Peyer's patch (tissue), 4 donors: ENCODE data around the gene PHRF1. TPM values are rescaled to one million over a fixed set of nuclear protein-coding genes. Genes with fewer than 3 reads are reported as not detected.

Experiments used
- DNase-seq, 3 donors: peaks; one replicate each; pipeline ENCODE4 v3.0.0-alpha.2; 2017 to 2019
- H3K27ac ChIP-seq, 4 donors: fragments of 200-600 bp; sonication (generic); one replicate each; pipeline ENCODE4 v1.5.1; 2016 to 2019
- H3K27me3 ChIP-seq, 2 donors: fragments of 200-600 bp; sonication (generic); one replicate each; pipeline ENCODE4 v1.5.1; 2019
- H3K36me3 ChIP-seq, 3 donors: fragments of 200-600 bp; sonication (generic); one replicate each; pipeline ENCODE4 v1.5.1; 2016 to 2019
- H3K4me1 ChIP-seq, 4 donors: fragments of 200-600 bp; sonication (generic); one replicate each; pipeline ENCODE4 v1.5.1; 2016 to 2019
- H3K4me3 ChIP-seq, 4 donors: fragments of 200-600 bp; sonication (generic); 1 replicate in 3 of 4; 2 replicates in 1 of 4; pipeline ENCODE4 v1.5.1; 2016 to 2019; ENCODE audit warnings: mild to moderate bottlenecking in 1 of 4
- H3K9me3 ChIP-seq, 4 donors: fragments of 200-600 bp; sonication (generic); one replicate each; pipeline ENCODE4 v1.5.1; 2016 to 2019; ENCODE audit warnings: mild to moderate bottlenecking in 1 of 4
- CTCF ChIP-seq, 6 experiments: fragments of 450-650 bp in 4 of 6; fragments of 200-600 bp in 2 of 6; sonication (generic) in 1 of 6; IDR thresholded peaks; one replicate each; pipeline ENCODE4 v1.5.1; 2017 to 2019; ENCODE audit warnings: antibody characterized with exemption in 6 of 6, mild to moderate bottlenecking in 3 of 6, moderate library complexity in 1 of 6
- POLR2A ChIP-seq, 2 donors: fragments of 450-650 bp; IDR thresholded peaks; one replicate each; pipeline ENCODE4 v1.5.1; 2017; ENCODE audit warnings: antibody characterized with exemption in 2 of 2, mild to moderate bottlenecking in 2 of 2, moderate library complexity in 2 of 2
- total RNA-seq, 4 donors: library from RNA; depleted of rRNA; stranded (reverse); fragments of >200 nt; gene quantifications; one replicate each; pipeline ENCODE4 v1.1.0, GENCODE V29; 2016

PHRF1 gene
- total RNA-seq, 4 donors from 2014 or later, result 48.4 to 88.0 (median 57.8) TPM

- Histone ChIP-seq H3K9me3 (no peaks in the 10 kb centered on the region), H3K4me3 (peak overlapping the region; percentile 31 to 50 (median 50)), H3K4me1 (peaks cover 0 to 32% (median 24%) of the 10 kb centered on the region in 4 donors), H3K27ac (peak overlapping the region in 1 of 4 donors; percentile 49), H3K36me3 (no peaks in the 10 kb centered on the region), H3K27me3 (peaks cover 0 to 9% of the 10 kb centered on the region in 2 donors)
- no peak for DNase-seq
- no peak for TF ChIP-seq POLR2A (IDR thresholded peaks at IDR 0.05)
- TF ChIP-seq CTCF (IDR thresholded peaks at IDR 0.05), result no peak
These were observed 21.0 kb upstream of the PHRF1 start for GRCh38 chr11:555227-555779.

- peak in 1 of 3 donors; percentile 67 for DNase-seq
- Histone ChIP-seq H3K27ac (peak overlapping the region in 2 of 4 donors; percentile 33 to 49), H3K4me1 (peaks cover 0 to 34% (median 26%) of the 10 kb centered on the region in 4 donors), H3K9me3 (no peaks in the 10 kb centered on the region), H3K27me3 (peaks cover 0 to 9% of the 10 kb centered on the region in 2 donors), H3K36me3 (no peaks in the 10 kb centered on the region), H3K4me3 (peak overlapping the region; percentile 31 to 50 (median 50))
- TF ChIP-seq CTCF (IDR thresholded peaks at IDR 0.05), result no peak
- TF ChIP-seq POLR2A (IDR thresholded peaks at IDR 0.05), result no peak
These were observed 20.2 kb upstream of the PHRF1 start for GRCh38 chr11:555780-556661.

DNA sequence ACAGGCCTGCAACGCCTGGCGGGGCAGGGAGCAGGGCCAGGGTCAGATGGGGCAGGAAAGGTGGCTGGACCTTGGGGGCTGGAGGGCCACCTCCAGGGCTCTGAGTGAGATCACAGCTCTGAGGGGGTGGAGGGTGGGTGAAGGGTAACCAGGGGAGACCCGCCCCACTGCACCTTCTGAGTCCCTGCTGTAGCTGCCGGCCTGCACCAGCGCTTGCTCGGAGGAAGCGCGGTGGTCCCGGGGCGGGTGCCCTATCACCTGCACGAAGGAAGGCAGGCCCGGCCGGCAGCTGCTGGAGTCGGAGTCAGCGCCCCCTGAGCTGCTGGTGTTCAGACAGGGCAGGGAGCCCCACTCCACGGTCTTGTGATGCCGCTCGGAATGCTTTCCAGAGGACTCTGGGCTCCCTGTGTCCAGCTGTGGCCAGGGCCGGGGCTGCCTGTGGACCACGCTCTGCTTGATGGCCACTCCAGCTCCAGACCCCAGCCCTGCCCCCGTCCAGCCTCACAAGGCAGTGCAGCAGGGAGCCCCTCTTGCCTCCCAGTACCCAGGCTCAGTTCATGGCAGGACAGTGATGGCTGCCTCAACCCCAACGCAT is 19.5 kb upstream of the PHRF1 start:
- no peak for DNase-seq
- no peak overlapping the region for H3K27ac ChIP-seq
- H3K27me3 ChIP-seq, result peaks cover 0 to 9% of the 10 kb centered on the region in 2 donors
- peaks cover 0 to 38% (median 30%) of the 10 kb centered on the region in 4 donors for H3K4me1 ChIP-seq
- H3K36me3 ChIP-seq, result no peaks in the 10 kb centered on the region
- H3K4me3 ChIP-seq, result no peak overlapping the region
- H3K9me3 ChIP-seq, result no peaks in the 10 kb centered on the region
- TF ChIP-seq CTCF (IDR thresholded peaks at IDR 0.05), result no peak
- no peak for TF ChIP-seq POLR2A (IDR thresholded peaks at IDR 0.05)

GRCh38 chr11:557328-558132 is 18.7 kb upstream of the PHRF1 start:
- no peak for DNase-seq
- H3K4me3 ChIP-seq, result no peak overlapping the region
- peaks cover 0 to 45% (median 35%) of the 10 kb centered on the region in 4 donors for H3K4me1 ChIP-seq
- H3K9me3 ChIP-seq, result no peaks in the 10 kb centered on the region
- peaks cover 0 to 9% of the 10 kb centered on the region in 2 donors for H3K27me3 ChIP-seq
- TF ChIP-seq POLR2A (IDR thresholded peaks at IDR 0.05) (no peak), CTCF (IDR thresholded peaks at IDR 0.05) (no peak)
- H3K27ac ChIP-seq, result no peak overlapping the region
- peaks cover 0 to 5% (median 0%) of the 10 kb centered on the region in 3 donors for H3K36me3 ChIP-seq

DNA sequence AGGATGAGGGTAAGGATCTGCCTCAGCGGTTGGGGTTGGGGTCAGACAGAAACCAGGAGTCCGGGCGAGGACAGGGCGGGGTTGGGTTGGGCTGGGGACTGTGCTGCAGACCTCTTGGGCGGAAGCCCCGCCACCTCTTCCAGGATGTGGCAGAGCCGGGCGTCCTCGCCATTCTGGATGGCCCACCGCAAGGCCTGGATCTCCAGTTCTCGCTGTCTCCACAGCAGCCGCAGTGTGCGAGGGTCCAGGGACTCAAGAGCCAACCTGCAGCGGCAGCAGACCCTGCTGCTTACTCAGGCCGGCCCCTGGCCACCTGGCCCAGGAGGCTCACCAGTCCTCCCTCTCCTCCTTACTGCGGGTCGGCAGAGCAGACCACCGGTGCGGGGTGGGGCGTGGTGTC is 17.8 kb upstream of the PHRF1 start:
- H3K9me3 ChIP-seq, result no peaks in the 10 kb centered on the region
- H3K27ac ChIP-seq, result no peak overlapping the region
- H3K36me3 ChIP-seq, result peaks cover 0 to 12% (median 0%) of the 10 kb centered on the region in 3 donors
- no peak for DNase-seq
- no peak overlapping the region for H3K4me3 ChIP-seq
- TF ChIP-seq CTCF (IDR thresholded peaks at IDR 0.05) (no peak), POLR2A (IDR thresholded peaks at IDR 0.05) (no peak)
- peaks cover 0 to 47% (median 35%) of the 10 kb centered on the region in 4 donors for H3K4me1 ChIP-seq
- peaks cover 0 to 9% of the 10 kb centered on the region in 2 donors for H3K27me3 ChIP-seq
